Activated CD8-positive, alpha-beta memory T cell treated with anti-CD3 and anti-CD28 coated beads, Interleukin-2, amount 10 ng/mL, durations not matched to agents 7 days and 5 days (primary cell): ENCODE results near the gene ORMDL3. TPM values are rescaled to one million over a fixed set of nuclear protein-coding genes. Genes with fewer than 3 reads are reported as not detected.

Experiments used
- ATAC-seq: fragments of 150-1000 bp; cut with Tn5 transposase; one replicate; pipeline ENCODE4 v1.10.0; 2021; ENCODE audit warnings: moderate library complexity
- CTCF ChIA-PET: fragments of 350-600 bp; sonication (Branson Sonifier 250); formaldehyde crosslinking; loops from one replicate; lab custom pipeline; 2021; ENCODE audit warnings: antibody characterized with exemption; lab: Charles Lee
- DNase-seq: peaks from one replicate; pipeline ENCODE4 v3.0.0-alpha.2; 2020
- H3K27ac Mint-ChIP-seq: one replicate; pipeline ENCODE4 v1.8.0; 2021; ENCODE audit warnings: mild to moderate bottlenecking, mixed read lengths
- H3K27me3 Mint-ChIP-seq: one replicate; pipeline ENCODE4 v1.8.0; 2021; ENCODE audit warnings: mixed read lengths
- H3K36me3 Mint-ChIP-seq: one replicate; pipeline ENCODE4 v1.8.0; 2021; ENCODE audit warnings: mild to moderate bottlenecking, mixed read lengths
- H3K4me1 Mint-ChIP-seq: one replicate; pipeline ENCODE4 v1.8.0; 2021; ENCODE audit warnings: mixed read lengths
- H3K4me3 Mint-ChIP-seq: one replicate; pipeline ENCODE4 v1.8.0; 2021; ENCODE audit warnings: mild to moderate bottlenecking, moderate library complexity, mixed read lengths
- H3K9me3 Mint-ChIP-seq: one replicate; pipeline ENCODE4 v1.8.0; 2022; ENCODE audit warnings: low read depth, mixed read lengths
- total RNA-seq, 2 experiments: library from RNA; stranded (reverse); gene quantifications; one replicate each; pipeline ENCODE4 v1.2.3, GENCODE V29; 2021

Gene ORMDL3
- total RNA-seq, 2 experiments from 2014 or later, result 111 to 131 TPM

GRCh38 chr17:39871801-39872200 lies 55.6 kb downstream of the ORMDL3 start:
- no peak for ATAC-seq
- H3K27ac Mint-ChIP-seq, result no peak overlapping the region
- H3K36me3 Mint-ChIP-seq, result no peaks in the 10 kb centered on the region
- H3K4me1 Mint-ChIP-seq, result peaks cover 22% of the 10 kb centered on the region
- no peaks in the 10 kb centered on the region for H3K9me3 Mint-ChIP-seq
- H3K27me3 Mint-ChIP-seq, result peaks cover 4% of the 10 kb centered on the region
- DNase-seq, result no peak
- CTCF ChIA-PET, result interaction anchor here (1.0 to 3.9 kb wide), 7 partner anchors 12 to 250 kb away, joined by 3 to 18 read pairs (median 5); partner anchors contain the start of gene PSMD3
- no peak overlapping the region for H3K4me3 Mint-ChIP-seq

Other genes starting within 250 kb of the ORMDL3 start
- 10 to 100 TPM; 10.5 to 13.8 TPM for gene PGAP3, start 239.5 kb downstream of the ORMDL3 start, total RNA-seq
- gene ERBB2, start 227.5 kb downstream of the ORMDL3 start, total RNA-seq, result 1 to 10 TPM; 3.5 to 4.7 TPM
- gene MIEN1, start 197.1 kb downstream of the ORMDL3 start, total RNA-seq, result 10 to 100 TPM; 45.9 to 46.8 TPM
- gene GRB7, start 189.7 kb downstream of the ORMDL3 start, total RNA-seq, result under 1 TPM in 1 of 2 experiments, not detected in 1; 0.19 TPM
- gene IKZF3, start 63.3 kb downstream of the ORMDL3 start, total RNA-seq, result 100 to 1,000 TPM in 1 of 2 experiments, 10 to 100 TPM in 1; 70.8 to 119 TPM
- gene ZPBP2, start 59.4 kb downstream of the ORMDL3 start, total RNA-seq, result under 1 TPM in 1 of 2 experiments, not detected in 1; 0.19 TPM
- gene GSDMB, start 9.0 kb downstream of the ORMDL3 start, total RNA-seq, result 10 to 100 TPM; 37.8 to 51.0 TPM
- gene LRRC3C, start 131 bp upstream of the ORMDL3 start, total RNA-seq, result not detected
- gene GSDMA, start 35.4 kb upstream of the ORMDL3 start, total RNA-seq, result not detected
- gene PSMD3, start 53.2 kb upstream of the ORMDL3 start, total RNA-seq, result 100 to 1,000 TPM; 106 to 138 TPM
- not detected for gene CSF3, start 87.8 kb upstream of the ORMDL3 start, total RNA-seq
- gene MED24, start 126.8 kb upstream of the ORMDL3 start, total RNA-seq, result 100 to 1,000 TPM in 1 of 2 experiments, 10 to 100 TPM in 1; 98.0 to 107 TPM
- 1 to 10 TPM; 5.9 to 8.3 TPM for gene THRA, start 135.4 kb upstream of the ORMDL3 start, total RNA-seq
- 1 to 10 TPM; 3.3 to 4.8 TPM for gene NR1D1, start 173.0 kb upstream of the ORMDL3 start, total RNA-seq
- gene MSL1, start 194.4 kb upstream of the ORMDL3 start, total RNA-seq, result 10 to 100 TPM; 91.4 to 94.7 TPM
- 10 to 100 TPM; 89.8 to 90.5 TPM for gene CASC3, start 212.9 kb upstream of the ORMDL3 start, total RNA-seq
- gene RAPGEFL1, start 249.9 kb upstream of the ORMDL3 start, total RNA-seq, result 1 to 10 TPM; 4.4 to 4.6 TPM